HEK293T (cell line): ENCODE results near the gene ARFIP1.
"Not testable (repeated sequence)": the region's sequence is repeated elsewhere in the genome, so short reads cannot be mapped to it uniquely, and the experiment has no call there.

ENCODE experiments used
- CTCF ChIA-PET: fragments of 350-600 bp; formaldehyde crosslinking; extraction: SDS; loops from one replicate; lab custom pipeline; 2021; ENCODE audit warnings: antibody characterized with exemption, inconsistent platforms; lab: Yijun Ruan, JAX
- POLR2A ChIA-PET: fragments of 350-600 bp; formaldehyde crosslinking; extraction: SDS; loops from one replicate; lab custom pipeline; 2020; ENCODE audit warnings: antibody characterized with exemption, inconsistent platforms; lab: Yijun Ruan, JAX
- DNase-seq: peaks from one replicate; pipeline ENCODE4 v3.0.0; 2012; ENCODE audit warnings: mixed read lengths; ENCODE audit errors: extremely low spot score
- ARNT ChIP-seq: fragments of 450-650 bp; IDR thresholded peaks from 2 replicates; pipeline ENCODE4 v1.6.1; 2017; ENCODE audit warnings: mild to moderate bottlenecking
- BHLHE40 ChIP-seq: fragments of 450-650 bp; IDR thresholded peaks from 2 replicates; pipeline ENCODE4 v1.6.1; 2016; ENCODE audit warnings: mild to moderate bottlenecking, moderate library complexity, borderline replicate concordance
- CTBP1 ChIP-seq: fragments of 450-650 bp; IDR thresholded peaks from 2 replicates; pipeline ENCODE4 v1.6.1; 2016; ENCODE audit warnings: borderline replicate concordance
- ELF4 ChIP-seq: fragments of 450-650 bp; IDR thresholded peaks from 2 replicates; pipeline ENCODE4 v1.6.1; 2017; ENCODE audit warnings: antibody characterized with exemption
- FOXA1 ChIP-seq: fragments of 450-650 bp; IDR thresholded peaks from 2 replicates; pipeline ENCODE4 v1.6.1; 2016; ENCODE audit warnings: mild to moderate bottlenecking
- FOXK2 ChIP-seq: fragments of 450-650 bp; IDR thresholded peaks from 2 replicates; pipeline ENCODE4 v1.6.1; 2016; ENCODE audit warnings: mild to moderate bottlenecking
- FOXM1 ChIP-seq: fragments of 450-650 bp; IDR thresholded peaks from 2 replicates; pipeline ENCODE4 v1.6.1; 2017; ENCODE audit warnings: mild to moderate bottlenecking, borderline replicate concordance
- HDGF ChIP-seq: fragments of 450-650 bp; IDR thresholded peaks from 2 replicates; pipeline ENCODE4 v1.6.1; 2017; ENCODE audit warnings: antibody characterized with exemption, borderline replicate concordance
- L3MBTL2 ChIP-seq: fragments of 450-650 bp; conservative IDR thresholded peaks from 2 replicates; pipeline ENCODE4 v1.6.1; 2016; ENCODE audit warnings: mild to moderate bottlenecking
- LEF1 ChIP-seq: fragments of 450-650 bp; IDR thresholded peaks from 2 replicates; pipeline ENCODE4 v1.6.1; 2017; ENCODE audit warnings: mild to moderate bottlenecking, borderline replicate concordance
- NFRKB ChIP-seq: fragments of 450-650 bp; IDR thresholded peaks from 2 replicates; pipeline ENCODE4 v1.6.1; 2016; ENCODE audit warnings: mild to moderate bottlenecking, moderate library complexity
- PKNOX1 ChIP-seq: fragments of 450-650 bp; IDR thresholded peaks from 2 replicates; pipeline ENCODE4 v1.6.1; 2016
- SP1 ChIP-seq: fragments of 450-650 bp; IDR thresholded peaks from 2 replicates; pipeline ENCODE4 v1.6.1; 2017
- SUZ12 ChIP-seq: fragments of 450-650 bp; IDR thresholded peaks from 2 replicates; pipeline ENCODE4 v1.6.1; 2016; ENCODE audit warnings: mild to moderate bottlenecking
- TARDBP ChIP-seq: fragments of 450-650 bp; IDR thresholded peaks from 2 replicates; pipeline ENCODE4 v1.6.1; 2016
- ZNF384 ChIP-seq: fragments of 450-650 bp; IDR thresholded peaks from 2 replicates; pipeline ENCODE4 v1.6.1; 2016

The ARFIP1 gene

GRCh38 chr4:152735906-152736305 lies 43.8 kb upstream of the ARFIP1 start:
- ChIA-PET POLR2A (no interaction called here), CTCF (interaction anchor here (0.9 to 1.9 kb wide), 2 partner anchors 231 to 235 kb away, joined by 8 to 12 read pairs; no protein-coding TSS in a partner anchor)
- DNase-seq, result no peak
- TF ChIP-seq FOXA1 (no peak), HDGF (no peak), SP1 (no peak), TARDBP (no peak), NFRKB (no peak), ELF4 (no peak), BHLHE40 (no peak), L3MBTL2 (no peak), FOXK2 (no peak)

GRCh38 chr4:152738827-152739226 lies 40.9 kb upstream of the ARFIP1 start:
- ChIA-PET POLR2A (no interaction called here), CTCF (interaction anchor here (0.6 to 1.1 kb wide), 3 partner anchors 9 to 99 kb away, joined by 3 read pairs; no protein-coding TSS in a partner anchor)
- no peak for TF ChIP-seq L3MBTL2
- no peak for DNase-seq

DNA sequence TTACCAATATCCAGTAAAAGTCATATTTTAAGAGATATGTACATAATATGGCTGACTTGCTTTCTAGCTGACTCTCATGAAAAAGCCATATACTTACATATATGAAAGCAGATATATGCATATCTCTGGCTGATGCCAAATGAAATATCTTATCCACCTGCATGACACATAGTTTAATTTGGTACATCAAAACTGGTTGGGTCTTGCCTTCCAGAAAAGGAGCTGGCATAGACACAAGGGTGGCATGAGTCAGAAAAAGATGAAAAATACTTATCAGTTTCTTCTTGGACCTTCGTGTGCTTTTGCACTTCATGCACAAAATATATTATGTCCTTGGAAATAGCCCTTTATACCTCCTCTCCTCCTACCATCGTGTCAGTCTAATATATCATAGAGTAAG lies 32.3 kb upstream of the ARFIP1 start:
- TF ChIP-seq FOXM1 (no peak), ZNF384 (no peak)
- DNase-seq, result no peak
- ChIA-PET CTCF (interaction anchor here (1.1 kb wide), 1 partner anchor 9 kb away, joined by 3 read pairs; no protein-coding TSS in a partner anchor), POLR2A (no interaction called here)

DNA sequence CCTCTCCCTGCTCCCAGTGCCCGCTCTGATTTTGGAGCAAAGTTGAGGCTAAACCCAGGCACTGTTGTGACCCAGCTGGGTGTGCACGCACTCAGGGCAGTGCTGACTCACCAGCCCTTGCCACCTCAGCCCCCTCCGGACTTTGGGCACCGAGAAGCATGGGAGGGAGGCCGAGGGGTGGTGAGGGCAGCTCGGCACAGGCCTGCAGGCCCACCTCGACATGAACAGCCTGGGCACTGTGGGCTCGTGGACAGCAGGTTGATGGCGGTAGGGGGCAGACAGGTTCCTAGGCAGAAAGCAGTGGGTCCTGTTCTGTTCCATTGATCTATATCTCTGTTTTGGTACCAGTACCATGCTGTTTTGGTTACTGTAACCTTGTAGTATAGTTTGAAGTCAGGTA lies 31.1 kb upstream of the ARFIP1 start:
- TF ChIP-seq L3MBTL2 (no peak), FOXA1 (no peak), ZNF384 (no peak), SUZ12 (no peak)
- POLR2A ChIA-PET, result no interaction called here
- no peak for DNase-seq
- CTCF ChIA-PET, result interaction anchor here (1.1 kb wide), 1 partner anchor 10 kb away, joined by 3 read pairs; no protein-coding TSS in a partner anchor

GRCh38 chr4:152763796-152764195 lies 16.0 kb upstream of the ARFIP1 start:
- ChIA-PET CTCF (no interaction called here), POLR2A (no interaction called here)
- TF ChIP-seq NFRKB, result no peak
- TF ChIP-seq FOXA1, result no peak
- no peak for TF ChIP-seq BHLHE40
- TF ChIP-seq L3MBTL2, result no peak
- TF ChIP-seq HDGF, result no peak
- no peak for TF ChIP-seq FOXM1
- no peak for TF ChIP-seq CTBP1
- TF ChIP-seq FOXK2, result no peak
- TF ChIP-seq SUZ12, result no peak
- no peak for TF ChIP-seq PKNOX1
- TF ChIP-seq ELF4, result no peak
- TF ChIP-seq TARDBP, result no peak
- no peak for TF ChIP-seq ZNF384
- TF ChIP-seq SP1, result no peak
- TF ChIP-seq ARNT, result no peak
- TF ChIP-seq LEF1, result no peak
- no peak for DNase-seq

- DNase-seq, POLR2A ChIA-PET, CTCF ChIA-PET: not testable (repeated sequence)
Observed at GRCh38 chr4:152765069-152765737, 14.6 kb upstream of the ARFIP1 start.

DNA sequence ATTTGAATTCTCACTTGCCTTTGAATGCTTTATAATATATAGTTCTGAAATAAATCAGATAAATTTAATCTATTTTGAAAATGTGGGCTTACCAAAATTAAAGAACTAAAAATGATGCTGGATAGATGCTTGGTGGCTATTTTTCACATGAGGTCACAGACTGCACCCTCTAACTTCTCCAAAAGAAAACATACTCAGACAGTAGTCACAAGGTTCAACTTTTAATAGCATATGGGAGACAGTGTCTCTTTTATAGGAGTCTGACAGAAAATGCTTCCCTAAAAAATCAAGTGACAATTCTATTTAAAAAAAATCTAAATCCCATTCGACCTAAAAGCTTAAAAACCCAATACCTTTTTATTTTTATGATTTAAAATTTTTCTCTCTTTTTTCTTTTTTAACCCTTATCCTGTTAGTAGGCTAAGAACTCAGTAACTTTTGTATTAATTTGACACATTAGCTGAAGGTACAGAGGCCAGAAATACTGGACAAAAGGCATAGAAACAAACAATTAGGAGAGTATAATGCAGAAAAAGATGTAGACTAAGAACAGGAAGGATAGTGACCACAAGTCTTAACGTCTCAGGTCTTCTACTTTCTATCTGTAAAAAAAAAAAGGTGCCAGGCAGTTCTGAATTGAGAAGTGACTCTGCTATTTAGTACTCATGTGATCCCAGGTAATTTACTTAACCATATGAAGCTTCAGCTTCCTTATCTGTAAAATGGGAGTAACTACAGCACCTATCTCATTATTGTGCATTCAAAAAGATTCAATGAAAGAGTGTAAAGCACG lies 7.8 kb upstream of the ARFIP1 start:
- CTCF ChIA-PET, result no interaction called here
- no peak for TF ChIP-seq FOXM1
- TF ChIP-seq BHLHE40, result no peak
- no peak for TF ChIP-seq FOXA1
- no peak for TF ChIP-seq L3MBTL2
- no peak for TF ChIP-seq CTBP1
- TF ChIP-seq ZNF384, result no peak
- TF ChIP-seq SUZ12, result no peak
- TF ChIP-seq PKNOX1, result no peak
- no peak for TF ChIP-seq LEF1
- no peak for TF ChIP-seq FOXK2
- no peak for TF ChIP-seq ELF4
- no peak for TF ChIP-seq NFRKB
- DNase-seq, result no peak
- POLR2A ChIA-PET, result no interaction called here
